Measurements from ENCODE around the gene NLRP6.
A peak's percentile ranks its signal among the peaks of the same experiment; 100 is the strongest.

NLRP6 gene

GRCh38 chr11:249062-249461 lies 29.1 kb upstream of the NLRP6 start:
- in situ Hi-C loops (cut with HindIII; ENCODE audit: low pct_unique_long_range_greater_than_20kb, low sequenced_read_pairs) = no loop called here
- TF ChIP-seq JUND (IDR thresholded peaks at IDR 0.05; ENCODE audit: low read depth) = no peak
- no peak for DNase-seq (ENCODE audit: low read depth in 1 of 2, low spot score in 1 of 2)

- in situ Hi-C loops (cut with HindIII; ENCODE audit: low pct_unique_long_range_greater_than_20kb, low sequenced_read_pairs) = no loop called here
- no peak for TF ChIP-seq JUND (IDR thresholded peaks at IDR 0.05; ENCODE audit: low read depth)
- DNase-seq (ENCODE audit: low read depth in 1 of 2, low spot score in 1 of 2) = no peak
Measured at GRCh38 chr11:250274-250673, 27.9 kb upstream of the NLRP6 start.

GRCh38 chr11:250740-251299 lies 27.4 kb upstream of the NLRP6 start:
- DNase-seq (ENCODE audit: low read depth in 1 of 2, low spot score in 1 of 2) = peak in 1 of 2 experiments; percentile 65
- TF ChIP-seq JUND (IDR thresholded peaks at IDR 0.05; ENCODE audit: low read depth) = no peak
- in situ Hi-C loops (cut with HindIII; ENCODE audit: low pct_unique_long_range_greater_than_20kb, low sequenced_read_pairs) = no loop called here

GRCh38 chr11:251550-251949 lies 26.7 kb upstream of the NLRP6 start:
- in situ Hi-C loops (cut with HindIII; ENCODE audit: low pct_unique_long_range_greater_than_20kb, low sequenced_read_pairs) = no loop called here
- no peak for TF ChIP-seq JUND (IDR thresholded peaks at IDR 0.05; ENCODE audit: low read depth)
- DNase-seq (ENCODE audit: low read depth in 1 of 2, low spot score in 1 of 2) = no peak

- no peak for DNase-seq (ENCODE audit: low read depth in 1 of 2, low spot score in 1 of 2)
- in situ Hi-C loops (cut with HindIII; ENCODE audit: low pct_unique_long_range_greater_than_20kb, low sequenced_read_pairs) = no loop called here
Measured at GRCh38 chr11:252666-253065, 25.5 kb upstream of the NLRP6 start.

GRCh38 chr11:253160-253885 lies 24.9 kb upstream of the NLRP6 start:
- in situ Hi-C loops (cut with HindIII; ENCODE audit: low pct_unique_long_range_greater_than_20kb, low sequenced_read_pairs) = no loop called here
- DNase-seq (ENCODE audit: low read depth in 1 of 2, low spot score in 1 of 2) = no peak
- TF ChIP-seq JUND (IDR thresholded peaks at IDR 0.05; ENCODE audit: low read depth) = no peak

More at GRCh38 chr11:252666-253065, 25.5 kb upstream of the NLRP6 start:
- TF ChIP-seq JUND (IDR thresholded peaks at IDR 0.05; ENCODE audit: low read depth) = no peak

GRCh38 chr11:253886-254270 lies 24.3 kb upstream of the NLRP6 start:
- TF ChIP-seq JUND (IDR thresholded peaks at IDR 0.05; ENCODE audit: low read depth) = no peak
- DNase-seq (ENCODE audit: low read depth in 1 of 2, low spot score in 1 of 2) = no peak
- in situ Hi-C loops (cut with HindIII; ENCODE audit: low pct_unique_long_range_greater_than_20kb, low sequenced_read_pairs) = no loop called here

- in situ Hi-C loops (cut with HindIII; ENCODE audit: low pct_unique_long_range_greater_than_20kb, low sequenced_read_pairs) = no loop called here
- no peak for DNase-seq (ENCODE audit: low read depth in 1 of 2, low spot score in 1 of 2)
- no peak for TF ChIP-seq JUND (IDR thresholded peaks at IDR 0.05; ENCODE audit: low read depth)
Measured at GRCh38 chr11:255176-255575, 23.0 kb upstream of the NLRP6 start.

- in situ Hi-C loops (cut with HindIII; ENCODE audit: low pct_unique_long_range_greater_than_20kb, low sequenced_read_pairs) = no loop called here
- TF ChIP-seq JUND (IDR thresholded peaks at IDR 0.05; ENCODE audit: low read depth) = no peak
- DNase-seq (ENCODE audit: low read depth in 1 of 2, low spot score in 1 of 2) = no peak
Measured at GRCh38 chr11:255816-256215, 22.4 kb upstream of the NLRP6 start.

- TF ChIP-seq JUND (IDR thresholded peaks at IDR 0.05; ENCODE audit: low read depth) = no peak
- in situ Hi-C loops (cut with HindIII; ENCODE audit: low pct_unique_long_range_greater_than_20kb, low sequenced_read_pairs) = no loop called here
- DNase-seq (ENCODE audit: low read depth in 1 of 2, low spot score in 1 of 2) = no peak
Measured at GRCh38 chr11:256952-257737, 21.1 kb upstream of the NLRP6 start.

GRCh38 chr11:257766-258493 lies 20.3 kb upstream of the NLRP6 start:
- in situ Hi-C loops (cut with HindIII; ENCODE audit: low pct_unique_long_range_greater_than_20kb, low sequenced_read_pairs) = no loop called here
- peak in 1 of 2 experiments; percentile 27 for DNase-seq (ENCODE audit: low read depth in 1 of 2, low spot score in 1 of 2)
- TF ChIP-seq JUND (IDR thresholded peaks at IDR 0.05; ENCODE audit: low read depth) = no peak

- TF ChIP-seq JUND (IDR thresholded peaks at IDR 0.05; ENCODE audit: low read depth) = no peak
- no peak for DNase-seq (ENCODE audit: low read depth in 1 of 2, low spot score in 1 of 2)
- in situ Hi-C loops (cut with HindIII; ENCODE audit: low pct_unique_long_range_greater_than_20kb, low sequenced_read_pairs) = no loop called here
Measured at GRCh38 chr11:259413-259812, 18.8 kb upstream of the NLRP6 start.
